SU-DHL-6 (cell line): ENCODE measurements around the gene MAP2K5.

Experiments used
- CTCF ChIP-seq: fragments of 200-600 bp; sonication (generic); IDR thresholded peaks from one replicate; pipeline ENCODE4 v1.5.1; 2017; ENCODE audit warnings: antibody characterized with exemption, mild to moderate bottlenecking, low read length, moderate library complexity; ENCODE audit not compliant: insufficient read depth, poor library complexity, severe bottlenecking
- EZH2phosphoT487 ChIP-seq: fragments of 200-600 bp; sonication (generic), shearing (Covaris generic); conservative IDR thresholded peaks from 2 replicates; pipeline ENCODE4 v1.6.1; 2018; ENCODE audit warnings: mild to moderate bottlenecking, antibody characterized with exemption, low read length, moderate library complexity, mixed read lengths

GRCh38 chr15:67551207-67551743 lies 8.8 kb downstream of the MAP2K5 start:
- no peak for TF ChIP-seq CTCF
- no peak for TF ChIP-seq EZH2phosphoT487
